MM.1S (cell line): ENCODE results near the gene FAM117A.

Source experiments
- DNase-seq: peaks from one replicate; pipeline ENCODE4 v3.0.0-alpha.2; 2015
- H2AFZ ChIP-seq: fragments of 300-600 bp; sonication (generic); 2 replicates; pipeline ENCODE4 v1.6.0; 2016; ENCODE audit warnings: antibody characterized with exemption, low read length
- H3F3A ChIP-seq: fragments of 300-600 bp; sonication (generic); 2 replicates; pipeline ENCODE4 v1.6.1; 2016; ENCODE audit warnings: mild to moderate bottlenecking, antibody characterized with exemption, low read length, moderate library complexity, mixed read lengths; ENCODE audit not compliant: insufficient read depth
- H3K27ac ChIP-seq: fragments of 300-600 bp; sonication (generic); 2 replicates; pipeline ENCODE4 v1.5.1; 2016; ENCODE audit warnings: mild to moderate bottlenecking, low read length
- H3K27me3 ChIP-seq: fragments of 300-600 bp; sonication (generic); replicated peaks from 2 replicates; pipeline ENCODE4 v1.6.0; 2016; ENCODE audit warnings: low read length; ENCODE audit not compliant: insufficient read depth
- H3K36me3 ChIP-seq: fragments of 300-600 bp; sonication (generic); replicated peaks from 2 replicates; pipeline ENCODE4 v1.6.1; 2016; ENCODE audit warnings: mild to moderate bottlenecking, low read length, mixed read lengths; ENCODE audit not compliant: insufficient read depth
- H3K4me1 ChIP-seq: fragments of 300-600 bp; sonication (generic); 2 replicates; pipeline ENCODE4 v1.6.1; 2016; ENCODE audit warnings: low read length, mixed read lengths
- H3K4me2 ChIP-seq: fragments of 300-600 bp; sonication (generic); 2 replicates; pipeline ENCODE4 v1.6.0; 2016; ENCODE audit warnings: low read depth, low read length
- H3K4me3 ChIP-seq: fragments of 300-600 bp; sonication (generic); 2 replicates; pipeline ENCODE4 v1.5.1; 2016; ENCODE audit warnings: low read length, mixed read lengths
- H3K79me2 ChIP-seq: fragments of 300-600 bp; sonication (generic); 2 replicates; pipeline ENCODE4 v1.6.1; 2016; ENCODE audit warnings: mixed run types, low read length, mixed read lengths
- H3K9ac ChIP-seq: fragments of 300-600 bp; sonication (generic); 2 replicates; pipeline ENCODE4 v1.6.1; 2016; ENCODE audit warnings: low read length, mixed read lengths
- H3K9me2 ChIP-seq: fragments of 300-600 bp; sonication (generic); replicated peaks from 2 replicates; pipeline ENCODE4 v1.6.1; 2016; ENCODE audit warnings: mild to moderate bottlenecking, low read length, mixed read lengths; ENCODE audit not compliant: insufficient read depth
- H3K9me3 ChIP-seq: fragments of 300-600 bp; sonication (generic); replicated peaks from 2 replicates; pipeline ENCODE4 v1.6.1; 2016; ENCODE audit warnings: mild to moderate bottlenecking, low read length, mixed read lengths; ENCODE audit not compliant: insufficient read depth
- H4K20me1 ChIP-seq: fragments of 300-600 bp; sonication (generic); 2 replicates; pipeline ENCODE4 v1.6.1; 2016; ENCODE audit warnings: mild to moderate bottlenecking, low read length, moderate library complexity, mixed read lengths; ENCODE audit not compliant: insufficient read depth
- EZH2 ChIP-seq: fragments of 300-600 bp; sonication (generic); optimal IDR thresholded peaks from 2 replicates; pipeline ENCODE3; 2017; ENCODE audit warnings: low read depth, mild to moderate bottlenecking, antibody characterized with exemption, low read length, mixed read lengths
- EZH2phosphoT487 ChIP-seq: fragments of 300-600 bp; sonication (generic); IDR thresholded peaks from 2 replicates; pipeline ENCODE4 v1.6.1; 2018; ENCODE audit warnings: antibody characterized with exemption, low read length
- TF ChIP-seq, protein P1 (sequence below): fragments of 300-600 bp; sonication (generic); IDR thresholded peaks from 2 replicates; pipeline ENCODE4 v1.5.1; 2016; ENCODE audit warnings: antibody characterized with exemption, low read length, mixed read lengths

Gene FAM117A

DNA sequence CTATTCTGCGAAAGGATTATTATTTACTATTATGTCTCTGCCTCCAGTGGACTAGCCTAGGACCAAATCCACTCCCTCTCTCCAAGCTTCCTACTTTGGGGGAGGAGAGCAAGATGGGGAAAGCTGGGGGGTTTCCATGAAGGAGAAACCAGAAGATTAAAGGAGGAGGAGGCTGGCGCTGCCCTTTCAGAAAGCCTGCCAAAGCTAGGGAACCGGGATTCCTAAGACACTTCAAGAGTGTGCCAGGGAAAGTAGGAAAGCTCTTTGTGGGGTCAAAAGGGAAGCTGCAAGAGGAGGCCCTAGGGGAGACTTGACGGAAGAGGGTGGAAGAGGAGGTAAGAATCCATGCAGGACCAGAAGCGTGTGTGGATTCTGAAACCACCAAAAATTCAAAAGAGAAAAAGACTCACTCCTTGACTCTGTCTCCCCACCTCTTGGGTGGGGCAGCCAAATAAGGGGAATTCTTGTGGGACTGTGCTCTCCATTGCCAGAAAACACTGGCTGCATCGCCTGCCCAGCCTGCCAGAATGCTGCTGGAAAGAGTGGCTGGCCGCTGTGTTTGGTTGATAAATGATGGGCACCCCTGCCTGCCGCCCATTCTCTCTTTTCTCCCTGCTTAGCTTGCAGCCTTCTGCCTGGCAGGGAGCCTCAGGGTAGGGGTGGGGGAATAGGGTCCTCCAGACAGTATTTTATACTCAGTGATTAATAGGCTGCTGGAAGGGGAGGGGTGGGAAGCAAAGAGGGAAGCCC, 12.8 kb upstream of the FAM117A start:
- Histone ChIP-seq H3K4me3 (no peak overlapping the region), H4K20me1 (no peaks in the 10 kb centered on the region), H2AFZ (no peak overlapping the region), H3F3A (no peaks in the 10 kb centered on the region), H3K4me1 (no peaks in the 10 kb centered on the region), H3K9me2 (no peaks in the 10 kb centered on the region), H3K79me2 (no peaks in the 10 kb centered on the region), H3K9me3 (no peaks in the 10 kb centered on the region), H3K9ac (no peak overlapping the region), H3K27ac (no peak overlapping the region), H3K27me3 (no peaks in the 10 kb centered on the region), H3K36me3 (no peaks in the 10 kb centered on the region), H3K4me2 (no peak overlapping the region)
- no peak for TF ChIP-seq EZH2phosphoT487
- TF ChIP-seq, protein P1, sequence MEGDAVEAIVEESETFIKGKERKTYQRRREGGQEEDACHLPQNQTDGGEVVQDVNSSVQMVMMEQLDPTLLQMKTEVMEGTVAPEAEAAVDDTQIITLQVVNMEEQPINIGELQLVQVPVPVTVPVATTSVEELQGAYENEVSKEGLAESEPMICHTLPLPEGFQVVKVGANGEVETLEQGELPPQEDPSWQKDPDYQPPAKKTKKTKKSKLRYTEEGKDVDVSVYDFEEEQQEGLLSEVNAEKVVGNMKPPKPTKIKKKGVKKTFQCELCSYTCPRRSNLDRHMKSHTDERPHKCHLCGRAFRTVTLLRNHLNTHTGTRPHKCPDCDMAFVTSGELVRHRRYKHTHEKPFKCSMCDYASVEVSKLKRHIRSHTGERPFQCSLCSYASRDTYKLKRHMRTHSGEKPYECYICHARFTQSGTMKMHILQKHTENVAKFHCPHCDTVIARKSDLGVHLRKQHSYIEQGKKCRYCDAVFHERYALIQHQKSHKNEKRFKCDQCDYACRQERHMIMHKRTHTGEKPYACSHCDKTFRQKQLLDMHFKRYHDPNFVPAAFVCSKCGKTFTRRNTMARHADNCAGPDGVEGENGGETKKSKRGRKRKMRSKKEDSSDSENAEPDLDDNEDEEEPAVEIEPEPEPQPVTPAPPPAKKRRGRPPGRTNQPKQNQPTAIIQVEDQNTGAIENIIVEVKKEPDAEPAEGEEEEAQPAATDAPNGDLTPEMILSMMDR: no peak
- DNase-seq: no peak

- no peak overlapping the region for H3K4me3 ChIP-seq
- H2AFZ ChIP-seq: no peak overlapping the region
- no peak for TF ChIP-seq EZH2
- no peak for TF ChIP-seq EZH2phosphoT487
- TF ChIP-seq, protein P1: no peak
- H3K36me3 ChIP-seq: no peaks in the 10 kb centered on the region
- no peak overlapping the region for H3K9ac ChIP-seq
- H3K79me2 ChIP-seq: no peaks in the 10 kb centered on the region
- H3K4me1 ChIP-seq: no peaks in the 10 kb centered on the region
- H3F3A ChIP-seq: no peaks in the 10 kb centered on the region
- DNase-seq: no peak
- H3K9me2 ChIP-seq: no peaks in the 10 kb centered on the region
- no peaks in the 10 kb centered on the region for H4K20me1 ChIP-seq
- H3K9me3 ChIP-seq: no peaks in the 10 kb centered on the region
- H3K4me2 ChIP-seq: no peak overlapping the region
- H3K27ac ChIP-seq: no peak overlapping the region
- no peaks in the 10 kb centered on the region for H3K27me3 ChIP-seq
Observed at GRCh38 chr17:49775546-49776260, 11.8 kb upstream of the FAM117A start.

- Histone ChIP-seq H3K4me3 (no peak overlapping the region), H3K9me2 (no peaks in the 10 kb centered on the region), H3K36me3 (no peaks in the 10 kb centered on the region), H3K27me3 (no peaks in the 10 kb centered on the region), H3K9ac (no peak overlapping the region), H3F3A (peaks cover 12% of the 10 kb centered on the region; the same call in 1 of the 2 replicates), H3K4me1 (peaks cover 13% of the 10 kb centered on the region), H3K9me3 (no peaks in the 10 kb centered on the region), H2AFZ (no peak overlapping the region), H4K20me1 (no peaks in the 10 kb centered on the region), H3K27ac (no peak overlapping the region), H3K79me2 (peaks cover 17% of the 10 kb centered on the region), H3K4me2 (no peak overlapping the region)
- TF ChIP-seq EZH2 (no peak), EZH2phosphoT487 (no peak)
- TF ChIP-seq, protein P1: no peak
- no peak for DNase-seq
Observed at GRCh38 chr17:49766918-49767530, 3.1 kb upstream of the FAM117A start.
